ENCODE measurements around the gene CRHR1.

DNA sequence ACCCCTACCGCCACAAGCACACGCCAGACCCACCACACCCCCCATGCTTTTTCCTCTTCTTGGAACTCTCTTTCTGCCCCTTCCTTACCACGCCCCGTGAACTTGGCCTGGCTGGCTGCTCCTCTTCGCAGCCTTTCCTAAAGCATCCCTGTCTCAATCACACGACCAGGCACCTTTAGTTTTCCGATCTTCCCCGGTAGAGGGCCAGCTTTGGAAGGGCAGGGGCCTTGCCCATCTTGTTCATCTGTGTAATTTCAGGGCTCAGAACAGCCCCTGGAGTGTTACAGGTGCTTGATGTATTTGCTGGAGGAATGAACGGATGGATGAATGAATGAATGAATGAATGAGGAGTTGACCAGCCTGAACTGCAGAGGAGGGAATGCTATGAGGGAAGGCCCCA lies 64.3 kb downstream of the CRHR1 start:
- TF ChIP-seq, protein P1, sequence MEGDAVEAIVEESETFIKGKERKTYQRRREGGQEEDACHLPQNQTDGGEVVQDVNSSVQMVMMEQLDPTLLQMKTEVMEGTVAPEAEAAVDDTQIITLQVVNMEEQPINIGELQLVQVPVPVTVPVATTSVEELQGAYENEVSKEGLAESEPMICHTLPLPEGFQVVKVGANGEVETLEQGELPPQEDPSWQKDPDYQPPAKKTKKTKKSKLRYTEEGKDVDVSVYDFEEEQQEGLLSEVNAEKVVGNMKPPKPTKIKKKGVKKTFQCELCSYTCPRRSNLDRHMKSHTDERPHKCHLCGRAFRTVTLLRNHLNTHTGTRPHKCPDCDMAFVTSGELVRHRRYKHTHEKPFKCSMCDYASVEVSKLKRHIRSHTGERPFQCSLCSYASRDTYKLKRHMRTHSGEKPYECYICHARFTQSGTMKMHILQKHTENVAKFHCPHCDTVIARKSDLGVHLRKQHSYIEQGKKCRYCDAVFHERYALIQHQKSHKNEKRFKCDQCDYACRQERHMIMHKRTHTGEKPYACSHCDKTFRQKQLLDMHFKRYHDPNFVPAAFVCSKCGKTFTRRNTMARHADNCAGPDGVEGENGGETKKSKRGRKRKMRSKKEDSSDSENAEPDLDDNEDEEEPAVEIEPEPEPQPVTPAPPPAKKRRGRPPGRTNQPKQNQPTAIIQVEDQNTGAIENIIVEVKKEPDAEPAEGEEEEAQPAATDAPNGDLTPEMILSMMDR (IDR thresholded peaks at IDR 0.05) = no peak
- no peak for TF ChIP-seq POLR2A (IDR thresholded peaks at IDR 0.05)

Data from body of pancreas (tissue), 4 donors.